ELF-1 (cell line): ENCODE data around the gene MARCKS.
A peak's percentile ranks its signal among the peaks of the same experiment; 100 is the strongest.

Experiments
- DNase-seq: peaks from one replicate; pipeline ENCODE4 v3.0.0-alpha.2; 2016; ENCODE audit warnings: low read depth, low spot score

Gene MARCKS

GRCh38 chr6:113856625-113857555, at the start of gene MARCKS:
Gene MARCKS (plus strand): TSS chr6:113857345. CDS start chr6:113857746, 401 bp downstream.
- DNase-seq, result peak; percentile 95

- no peak for DNase-seq
These were observed 47.3 kb upstream of the MARCKS start for GRCh38 chr6:113809826-113810225.

- no peak for DNase-seq
These were observed 44.0 kb upstream of the MARCKS start for GRCh38 chr6:113813142-113813541.

GRCh38 chr6:113818578-113818977, 38.6 kb upstream of the MARCKS start:
- no peak for DNase-seq

GRCh38 chr6:113819169-113819830, 37.8 kb upstream of the MARCKS start:
- DNase-seq, result no peak

GRCh38 chr6:113820761-113821160, 36.4 kb upstream of the MARCKS start:
- no peak for DNase-seq

GRCh38 chr6:113821445-113821844, 35.7 kb upstream of the MARCKS start:
- DNase-seq, result no peak

GRCh38 chr6:113823916-113824315, 33.2 kb upstream of the MARCKS start:
- no peak for DNase-seq

- no peak for DNase-seq
These were observed 32.7 kb upstream of the MARCKS start for GRCh38 chr6:113824411-113824810.

- DNase-seq, result no peak
These were observed 32.3 kb upstream of the MARCKS start for GRCh38 chr6:113824866-113825265.

- DNase-seq, result no peak
These were observed 31.4 kb upstream of the MARCKS start for GRCh38 chr6:113825781-113826180.

- no peak for DNase-seq
These were observed 28.0 kb upstream of the MARCKS start for GRCh38 chr6:113828984-113829695.

- DNase-seq, result no peak
These were observed 27.5 kb upstream of the MARCKS start for GRCh38 chr6:113829696-113830045.

- no peak for DNase-seq
These were observed 27.0 kb upstream of the MARCKS start for GRCh38 chr6:113830140-113830539.

GRCh38 chr6:113833537-113833936, 23.6 kb upstream of the MARCKS start:
- no peak for DNase-seq

- no peak for DNase-seq
These were observed 20.0 kb upstream of the MARCKS start for GRCh38 chr6:113837170-113837569.

- DNase-seq, result no peak
These were observed 15.0 kb upstream of the MARCKS start for GRCh38 chr6:113842165-113842564.

GRCh38 chr6:113843500-113844073, 13.6 kb upstream of the MARCKS start:
- peak; percentile 40 for DNase-seq

GRCh38 chr6:113846577-113846976, 10.6 kb upstream of the MARCKS start:
- DNase-seq, result no peak

- no peak for DNase-seq
These were observed 9.7 kb upstream of the MARCKS start for GRCh38 chr6:113847447-113847846.

- no peak for DNase-seq
These were observed 8.9 kb upstream of the MARCKS start for GRCh38 chr6:113848280-113848679.

- DNase-seq, result no peak
These were observed 8.3 kb upstream of the MARCKS start for GRCh38 chr6:113848811-113849210.
